HUDEP-2 (cell line): ENCODE results near the gene FOSB.

ENCODE experiments used
- DNase-seq, 76 experiments: peaks; one replicate each; lab custom pipeline; 2025; ENCODE audit not compliant: unreplicated experiment in 76 of 76; lab: John Stamatoyannopoulos, UW

The FOSB gene

GRCh38 chr19:45517238-45517637 lies 49.4 kb downstream of the FOSB start:
- no peak for DNase-seq

GRCh38 chr19:45517641-45518468 lies 50.1 kb downstream of the FOSB start:
- DNase-seq: no peak

GRCh38 chr19:45518469-45518826 lies 50.7 kb downstream of the FOSB start:
- no peak for DNase-seq

GRCh38 chr19:45522010-45522941 lies 54.5 kb downstream of the FOSB start:
- DNase-seq: no peak

GRCh38 chr19:45523642-45524256 lies 56.0 kb downstream of the FOSB start:
- peak in 71 of 76 experiments; percentile 35 to 92 (median 78) for DNase-seq

GRCh38 chr19:45524575-45525129 lies 56.9 kb downstream of the FOSB start:
- no peak for DNase-seq
